Kasumi-1 (cell line): ENCODE results near the gene BPIFB1.
A peak's percentile ranks its signal among the peaks of the same experiment; 100 is the strongest.

Experiments used
- DNase-seq, 2 experiments: peaks; one replicate each; lab custom pipeline; 2025; lab: John Stamatoyannopoulos, UW

BPIFB1 gene, protein sequence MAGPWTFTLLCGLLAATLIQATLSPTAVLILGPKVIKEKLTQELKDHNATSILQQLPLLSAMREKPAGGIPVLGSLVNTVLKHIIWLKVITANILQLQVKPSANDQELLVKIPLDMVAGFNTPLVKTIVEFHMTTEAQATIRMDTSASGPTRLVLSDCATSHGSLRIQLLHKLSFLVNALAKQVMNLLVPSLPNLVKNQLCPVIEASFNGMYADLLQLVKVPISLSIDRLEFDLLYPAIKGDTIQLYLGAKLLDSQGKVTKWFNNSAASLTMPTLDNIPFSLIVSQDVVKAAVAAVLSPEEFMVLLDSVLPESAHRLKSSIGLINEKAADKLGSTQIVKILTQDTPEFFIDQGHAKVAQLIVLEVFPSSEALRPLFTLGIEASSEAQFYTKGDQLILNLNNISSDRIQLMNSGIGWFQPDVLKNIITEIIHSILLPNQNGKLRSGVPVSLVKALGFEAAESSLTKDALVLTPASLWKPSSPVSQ

DNA sequence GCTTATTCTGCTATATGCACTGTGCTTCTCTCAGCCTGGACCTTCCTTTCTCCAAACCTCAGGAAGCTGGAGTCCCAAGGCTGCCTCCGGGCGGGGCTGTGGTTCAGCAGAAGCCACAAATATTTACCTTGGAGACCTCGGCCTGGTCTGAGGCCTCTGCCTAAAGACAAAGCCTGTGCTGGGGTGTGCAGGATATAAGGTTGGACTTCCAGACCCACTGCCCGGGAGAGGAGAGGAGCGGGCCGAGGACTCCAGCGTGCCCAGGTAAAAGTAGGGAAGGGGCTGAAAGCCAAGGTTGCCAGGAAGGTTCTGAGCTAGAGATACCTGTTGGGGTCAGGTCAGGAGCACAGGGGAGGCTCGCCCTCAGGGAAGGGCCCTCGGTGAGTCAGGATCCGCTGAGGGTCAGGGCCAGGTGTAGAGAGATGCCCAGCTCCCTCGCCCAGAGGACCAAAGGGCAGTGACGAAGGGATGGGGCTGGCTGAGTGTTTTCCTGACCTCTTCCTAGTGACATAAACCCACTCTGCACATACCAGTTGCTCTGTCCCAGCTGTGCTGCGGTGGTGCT, at the start of gene BPIFB1:
BPIFB1 (plus strand) TSS at position 224 of the 565 bp plus-strand sequence. CDS start 2,860 bp downstream, outside the sequence.
- DNase-seq, result no peak

DNA sequence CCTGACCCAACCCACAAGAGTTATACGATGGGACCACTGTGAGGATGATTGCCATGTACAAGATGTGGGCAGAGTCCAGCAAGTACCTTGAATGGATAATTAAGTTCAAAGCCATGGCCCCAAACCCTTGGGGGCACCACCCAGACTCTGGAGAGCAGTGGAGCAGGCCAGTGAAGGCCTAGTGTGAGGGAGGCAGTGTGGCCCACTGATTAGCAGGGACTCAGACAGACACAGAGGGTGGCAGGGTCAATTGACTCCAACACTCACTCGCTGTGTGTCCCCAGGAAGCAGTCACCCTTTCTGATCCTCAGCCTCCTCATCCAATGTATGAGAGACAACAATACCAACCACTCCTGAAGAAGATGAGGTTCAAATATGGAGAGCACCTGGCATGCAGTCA, 49.0 kb upstream of the BPIFB1 start:
- DNase-seq, result no peak

DNA sequence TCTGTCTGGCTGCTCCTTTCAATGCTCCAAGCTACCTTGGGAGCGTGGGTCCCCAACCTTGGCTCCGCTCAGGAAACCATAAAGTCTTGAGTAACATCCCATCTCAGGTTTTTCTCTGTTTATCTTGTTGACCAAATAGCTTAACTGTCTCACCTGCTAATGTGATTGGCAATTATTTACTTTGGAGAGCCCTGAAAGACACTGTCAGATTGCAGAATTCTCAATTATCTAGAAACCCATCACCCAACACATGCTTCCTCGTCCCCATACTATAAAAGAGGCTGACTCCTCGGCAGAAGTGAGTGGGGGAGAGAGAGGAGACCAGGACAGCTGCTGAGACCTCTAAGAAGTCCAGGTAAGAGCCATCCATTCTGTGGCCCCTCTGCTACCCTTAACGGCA, 47.3 kb upstream of the BPIFB1 start, which contains the start of gene BPIFA1:
BPIFA1 (plus strand) TSS at position 301 of the 400 bp plus-strand sequence. CDS start 1,716 bp downstream, outside the sequence.
- DNase-seq, result no peak

DNA sequence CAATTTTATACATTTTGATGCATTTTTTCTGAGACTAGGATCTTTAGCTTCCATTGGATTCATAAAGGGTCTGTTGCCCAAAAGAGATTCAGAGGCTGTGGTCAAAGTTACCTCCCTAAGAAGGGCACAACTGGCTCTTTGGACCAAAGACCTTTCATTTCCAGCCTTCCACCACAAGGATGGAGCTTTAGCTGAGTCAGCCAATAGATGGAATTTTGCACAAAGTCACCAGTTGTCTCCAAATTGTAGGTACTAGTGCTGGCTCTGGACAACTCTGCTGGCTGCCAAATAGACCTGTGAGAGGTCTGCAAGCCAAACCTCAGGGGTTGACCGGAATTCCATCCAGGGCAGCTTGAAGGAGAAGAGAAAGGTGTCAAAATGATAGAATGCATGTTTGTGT, 46.7 kb upstream of the BPIFB1 start:
- no peak for DNase-seq

DNA sequence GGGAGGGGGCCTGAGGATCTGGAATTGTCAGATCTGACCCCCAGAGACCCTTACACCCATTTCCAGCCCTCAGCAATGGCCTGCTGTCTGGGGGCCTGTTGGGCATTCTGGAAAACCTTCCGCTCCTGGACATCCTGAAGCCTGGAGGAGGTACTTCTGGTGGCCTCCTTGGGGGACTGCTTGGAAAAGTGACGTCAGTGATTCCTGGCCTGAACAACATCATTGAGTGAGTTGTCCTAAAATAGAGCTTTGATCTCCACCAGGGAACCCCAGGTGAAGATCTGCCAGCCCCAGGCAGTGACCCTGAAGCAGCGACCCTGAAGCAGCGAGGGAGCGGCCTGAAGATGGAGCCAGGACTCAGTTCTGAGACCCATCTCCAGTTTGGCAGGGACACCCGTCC, 45.0 kb upstream of the BPIFB1 start:
- no peak for DNase-seq

DNA sequence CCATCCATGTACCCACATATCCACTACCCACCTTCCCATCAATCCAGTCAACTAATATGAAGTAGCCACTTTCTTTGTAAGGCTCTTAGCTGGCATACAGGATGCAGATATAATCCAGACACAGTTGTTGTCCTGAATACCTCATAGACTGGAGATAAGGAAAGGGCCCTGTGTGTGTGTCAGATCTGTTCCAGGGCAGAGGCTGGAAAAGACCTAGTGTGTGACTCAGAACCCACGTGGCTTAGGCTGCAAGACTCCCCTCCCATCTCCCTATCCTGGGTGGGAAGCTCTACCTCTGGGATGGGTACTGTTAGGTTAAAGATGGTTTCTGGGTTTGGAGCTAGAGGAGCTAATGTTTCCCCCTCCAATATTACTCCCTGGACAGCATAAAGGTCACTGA, 43.6 kb upstream of the BPIFB1 start:
- no peak for DNase-seq

DNA sequence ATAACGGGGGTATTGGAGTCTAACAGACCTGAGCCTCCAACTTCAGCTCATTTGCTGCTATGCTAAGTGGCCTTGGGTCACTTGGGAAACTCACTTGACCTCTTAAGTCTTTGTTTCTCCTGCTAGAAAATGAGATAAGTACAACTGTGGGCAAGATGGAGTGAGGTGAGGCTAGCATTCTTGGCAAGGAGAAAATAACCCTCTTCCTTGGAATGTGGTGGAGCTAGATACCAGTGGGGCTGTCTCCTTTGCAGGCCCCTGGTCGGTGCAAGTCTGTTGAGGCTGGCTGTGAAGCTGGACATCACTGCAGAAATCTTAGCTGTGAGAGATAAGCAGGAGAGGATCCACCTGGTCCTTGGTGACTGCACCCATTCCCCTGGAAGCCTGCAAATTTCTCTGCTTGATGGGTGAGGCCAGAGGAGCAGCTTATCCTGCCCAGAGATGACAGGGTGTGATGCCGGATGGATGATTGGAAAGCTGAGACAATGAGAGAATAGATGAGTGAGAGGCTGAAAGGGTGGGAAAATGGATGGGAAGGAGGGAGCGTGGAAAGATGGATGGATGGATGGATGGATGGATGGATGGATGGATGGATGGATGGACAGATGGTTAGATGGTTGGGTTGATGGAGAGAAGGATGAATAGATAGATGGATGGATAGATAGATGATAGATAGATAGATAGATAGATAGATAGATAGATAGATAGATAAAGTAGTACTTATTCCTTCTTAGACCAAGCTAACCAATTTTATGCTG, 42.9 kb upstream of the BPIFB1 start:
- no peak for DNase-seq

DNA sequence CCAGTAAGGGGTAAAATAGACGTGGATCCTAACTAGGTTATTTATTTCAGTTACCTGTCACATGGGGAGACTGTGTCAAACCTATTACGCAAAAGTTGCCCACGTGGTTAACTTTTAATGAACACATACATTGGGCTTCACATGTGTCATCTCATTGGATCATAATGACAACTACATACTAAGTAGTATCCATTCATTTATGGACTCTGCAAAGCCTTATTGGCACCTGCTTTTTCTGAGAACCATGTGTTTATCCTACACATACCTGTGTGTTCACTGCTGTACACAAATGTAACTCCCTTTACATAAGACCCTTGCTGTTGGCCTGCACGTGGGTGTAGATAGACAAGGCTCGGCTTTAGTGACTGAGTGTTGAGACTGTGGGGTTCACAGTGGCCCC, 42.1 kb upstream of the BPIFB1 start:
- DNase-seq, result no peak

DNA sequence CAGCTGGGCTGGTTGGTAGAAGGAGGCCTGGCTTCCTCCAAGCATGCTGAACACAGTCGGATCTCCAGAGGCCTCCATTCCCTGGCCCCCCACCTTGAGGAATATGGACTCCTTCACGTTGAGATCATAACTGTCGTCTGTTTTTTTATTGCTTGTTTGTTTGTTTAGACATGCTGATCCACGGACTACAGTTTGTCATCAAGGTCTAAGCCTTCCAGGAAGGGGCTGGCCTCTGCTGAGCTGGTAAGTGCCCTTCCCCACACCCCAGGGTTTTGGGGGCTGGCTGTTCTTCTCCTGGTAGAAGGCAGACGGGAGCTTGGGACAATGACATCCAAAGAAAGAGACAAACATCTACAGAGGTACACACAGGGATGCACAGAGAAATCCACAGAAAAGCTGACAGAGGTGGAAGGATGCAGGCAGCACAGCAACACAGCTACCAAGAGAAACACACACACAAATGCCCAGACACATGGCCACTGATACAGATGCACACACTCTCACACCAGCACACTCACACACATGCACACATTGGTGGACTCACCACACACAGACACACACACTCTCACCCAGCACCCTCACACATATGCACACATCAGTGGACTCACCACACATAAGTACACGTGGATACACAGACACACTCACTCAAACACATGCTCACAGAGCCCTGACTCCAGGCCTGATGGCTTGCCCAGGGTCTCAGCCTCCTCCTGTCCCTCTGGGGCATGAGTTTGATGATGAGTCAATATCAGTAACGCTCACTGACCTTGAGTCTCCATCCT, 40.5 kb upstream of the BPIFB1 start:
- no peak for DNase-seq

DNA sequence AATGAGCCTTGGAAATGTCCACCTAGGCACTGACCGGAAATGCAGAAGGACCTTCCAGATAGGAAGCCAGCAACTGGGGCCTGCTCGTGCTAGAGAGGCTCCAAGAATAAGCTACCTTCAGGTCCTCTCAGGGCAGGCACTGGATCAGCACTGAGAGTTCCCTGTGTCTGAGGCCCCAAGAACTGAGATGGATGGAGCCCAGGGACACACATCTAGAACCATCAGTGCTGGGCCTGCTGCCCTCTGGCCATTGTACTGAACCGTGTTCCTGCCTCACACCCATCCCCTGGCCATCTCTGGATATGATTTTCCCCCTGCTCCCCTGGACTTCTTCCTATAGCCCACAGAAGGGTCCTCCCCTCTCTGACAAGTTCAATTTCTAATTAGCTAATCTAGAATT, 36.9 kb upstream of the BPIFB1 start:
- DNase-seq, result no peak

DNA sequence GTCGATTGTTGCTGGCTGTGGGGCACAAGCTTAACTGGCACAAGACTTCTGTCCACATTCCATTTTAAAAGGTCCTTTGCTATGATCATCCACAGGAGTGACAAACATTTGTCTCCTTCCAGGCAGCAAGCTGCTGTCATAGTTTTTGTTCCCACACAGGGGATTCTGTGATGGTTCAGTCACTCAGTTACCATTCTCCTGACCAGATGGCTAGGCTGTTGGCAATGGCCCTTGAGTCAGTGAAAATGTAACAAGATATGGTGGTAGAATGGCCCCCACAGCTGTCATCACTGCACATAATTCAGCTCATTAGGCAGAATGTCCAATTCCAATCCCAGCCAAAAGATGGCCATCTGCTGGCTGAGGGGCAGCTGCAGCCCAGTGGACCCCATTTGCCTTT, 33.6 kb upstream of the BPIFB1 start:
- no peak for DNase-seq

DNA sequence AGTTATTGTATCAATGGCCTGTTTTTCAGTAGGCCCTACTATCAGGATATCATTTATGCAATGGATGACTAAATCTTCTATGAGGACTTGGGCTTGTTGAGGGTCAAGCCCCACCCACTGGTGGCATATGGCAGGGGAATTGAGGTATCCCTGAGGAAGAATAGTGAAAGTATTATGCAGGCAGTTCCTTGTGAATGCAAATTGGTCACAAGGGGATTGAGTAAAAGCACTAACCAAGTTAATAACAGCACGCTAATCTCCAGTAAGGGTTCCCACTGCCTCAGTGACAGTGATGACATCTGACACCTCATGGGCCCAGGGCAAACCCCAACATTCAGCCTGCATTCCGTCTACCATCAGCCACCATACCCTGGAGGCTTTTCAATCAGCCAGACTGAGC, 32.3 kb upstream of the BPIFB1 start:
- no peak for DNase-seq

DNA sequence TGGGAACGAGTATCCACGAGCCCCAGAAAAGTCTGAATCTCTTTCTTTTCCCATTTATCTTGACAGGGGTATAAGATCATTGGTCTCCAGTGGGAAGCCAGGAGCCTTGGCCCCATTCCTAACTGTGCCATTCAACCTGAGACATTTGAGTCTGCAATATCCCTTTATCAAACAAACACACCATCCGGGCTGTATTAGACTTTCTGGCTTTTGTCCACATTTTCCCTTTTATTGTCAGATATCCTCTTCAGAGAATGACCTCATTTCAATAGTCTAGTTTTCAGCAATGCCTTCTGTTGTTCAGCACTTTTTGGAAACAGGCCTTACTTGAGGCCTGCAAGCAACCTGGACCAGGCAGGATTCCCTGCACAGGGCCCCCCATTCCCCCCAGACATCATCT, 31.5 kb upstream of the BPIFB1 start:
- DNase-seq, result no peak

DNA sequence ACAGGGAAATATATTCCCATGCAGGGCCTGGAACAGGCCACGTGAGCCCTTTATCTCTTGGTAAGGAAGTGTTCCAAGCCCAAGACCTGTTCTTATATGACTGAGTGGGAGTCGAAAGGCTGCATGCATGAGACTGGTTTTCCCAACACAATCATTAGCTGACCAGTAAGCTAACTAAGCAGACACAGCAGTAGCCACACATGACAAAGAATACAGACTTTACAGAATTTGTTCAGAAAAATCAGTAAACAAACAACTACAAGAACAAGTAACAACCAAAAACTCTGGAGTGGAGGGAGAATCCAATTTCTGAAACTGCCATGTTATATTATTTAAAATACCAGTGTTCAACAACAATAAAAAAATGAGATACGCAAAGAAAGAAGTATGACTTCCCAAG, 30.6 kb upstream of the BPIFB1 start:
- no peak for DNase-seq

DNA sequence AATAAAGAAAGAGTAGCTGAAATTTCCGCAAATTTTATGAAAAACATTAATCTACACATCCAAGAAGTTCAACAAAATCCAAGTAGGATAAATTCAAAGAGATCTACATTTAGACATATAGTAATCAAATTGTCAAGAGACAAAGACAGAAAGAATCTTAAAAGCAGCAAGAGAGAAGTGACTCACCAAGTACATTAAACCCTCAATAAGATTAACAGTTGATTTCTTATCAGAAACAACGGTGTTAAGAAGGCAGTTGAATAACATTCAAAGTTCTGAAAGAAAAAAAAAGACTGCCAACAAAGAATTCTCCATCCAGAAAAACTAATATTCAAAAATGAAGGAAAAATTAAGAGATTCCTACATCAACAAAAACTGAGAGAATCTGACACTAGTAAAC, 28.0 kb upstream of the BPIFB1 start:
- no peak for DNase-seq

DNA sequence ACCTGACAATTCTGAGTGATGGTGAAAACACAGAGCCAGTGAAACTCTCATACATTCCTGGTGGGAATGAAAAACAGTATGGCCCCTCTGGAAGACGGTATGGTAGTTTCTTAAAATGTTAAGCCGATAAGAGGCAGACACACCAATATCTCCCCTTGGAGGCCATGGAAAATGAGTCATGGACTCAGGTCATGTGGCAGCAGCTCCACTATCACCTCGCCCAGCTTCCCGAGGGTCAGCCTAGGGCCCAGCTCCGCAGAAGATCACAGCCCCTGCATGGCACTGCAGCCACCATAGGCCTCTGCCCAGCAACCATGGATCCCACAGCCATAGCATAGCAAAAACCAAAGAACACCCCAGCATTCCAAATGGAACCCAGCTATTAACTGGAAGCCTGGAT, 25.8 kb upstream of the BPIFB1 start:
- no peak for DNase-seq

DNA sequence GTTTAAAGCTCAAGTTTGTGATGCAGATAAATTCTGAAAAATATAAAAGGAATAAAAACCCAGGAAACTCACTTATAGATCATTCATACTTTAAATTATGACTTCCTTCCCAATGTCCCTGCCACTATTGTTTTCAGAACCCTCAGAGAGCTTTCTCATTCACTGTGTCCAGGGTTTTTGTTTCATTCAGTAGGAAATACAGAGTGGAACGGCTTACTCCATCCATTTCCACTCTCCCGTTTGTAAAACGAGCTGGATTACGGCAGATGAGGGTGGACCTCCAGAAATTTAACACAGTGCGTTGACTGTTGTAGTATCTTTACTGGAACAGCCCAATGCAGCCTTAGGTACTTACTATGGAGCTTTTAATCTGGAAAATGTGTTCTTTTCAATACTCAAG, 23.6 kb upstream of the BPIFB1 start:
- no peak for DNase-seq

DNA sequence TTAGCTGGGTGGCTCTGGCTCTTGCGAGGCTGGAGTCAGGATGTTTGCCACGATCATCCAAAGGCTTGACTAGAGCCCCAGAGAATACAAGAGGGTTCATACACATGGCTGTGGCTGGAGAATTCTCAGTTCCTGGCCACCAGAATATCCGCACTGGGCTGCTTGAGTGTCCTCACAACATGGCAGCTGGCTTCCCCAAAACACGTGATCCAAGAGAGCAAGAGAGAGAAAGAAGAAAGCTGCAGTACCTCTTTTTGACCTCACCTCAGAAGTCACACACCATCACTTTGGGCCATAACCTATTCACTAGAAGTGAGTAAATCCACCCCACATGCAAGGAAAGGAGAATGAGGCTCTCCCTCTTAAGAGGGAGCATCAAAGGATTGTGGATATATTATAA, 21.5 kb upstream of the BPIFB1 start:
- no peak for DNase-seq

DNA sequence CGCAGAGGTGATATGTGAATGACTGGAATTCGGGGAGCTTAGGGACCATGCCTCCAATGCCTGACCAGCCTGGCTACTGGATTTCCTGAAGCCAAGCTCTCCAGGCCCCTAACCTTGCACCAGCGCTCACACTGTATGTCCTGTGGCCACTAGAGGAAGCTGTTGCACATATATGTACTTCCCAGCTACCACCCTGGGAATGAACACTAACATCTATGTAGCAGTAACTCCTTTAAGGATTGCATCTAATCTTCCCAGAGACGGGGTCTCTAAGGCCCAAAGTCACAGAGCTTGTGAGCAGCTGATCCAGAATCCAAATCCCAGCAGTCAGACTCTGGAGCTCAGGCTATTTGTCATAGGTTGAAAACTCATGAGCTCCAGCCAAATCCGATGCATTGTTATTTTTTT, 20.4 kb upstream of the BPIFB1 start:
- peak; percentile 78 to 85 for DNase-seq

DNA sequence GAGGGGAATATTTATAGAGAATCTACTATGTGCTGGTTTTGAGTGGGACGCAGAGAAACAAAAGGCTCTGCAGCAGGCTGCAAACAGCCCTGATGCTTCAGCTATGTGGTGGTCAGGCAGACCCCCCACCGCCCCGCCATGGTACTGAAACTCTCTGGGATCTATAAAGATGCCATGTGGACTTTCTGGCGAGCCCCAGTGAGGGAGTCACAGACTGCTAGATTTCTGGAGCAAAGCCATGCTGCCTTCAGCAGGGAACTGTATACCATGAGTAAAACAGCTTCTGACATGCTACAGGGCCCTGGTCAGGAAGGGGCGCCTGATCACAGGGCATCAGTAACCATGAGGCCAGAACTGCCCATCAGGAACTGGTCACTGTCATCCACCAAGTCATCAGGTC, 19.2 kb upstream of the BPIFB1 start:
- no peak for DNase-seq

DNA sequence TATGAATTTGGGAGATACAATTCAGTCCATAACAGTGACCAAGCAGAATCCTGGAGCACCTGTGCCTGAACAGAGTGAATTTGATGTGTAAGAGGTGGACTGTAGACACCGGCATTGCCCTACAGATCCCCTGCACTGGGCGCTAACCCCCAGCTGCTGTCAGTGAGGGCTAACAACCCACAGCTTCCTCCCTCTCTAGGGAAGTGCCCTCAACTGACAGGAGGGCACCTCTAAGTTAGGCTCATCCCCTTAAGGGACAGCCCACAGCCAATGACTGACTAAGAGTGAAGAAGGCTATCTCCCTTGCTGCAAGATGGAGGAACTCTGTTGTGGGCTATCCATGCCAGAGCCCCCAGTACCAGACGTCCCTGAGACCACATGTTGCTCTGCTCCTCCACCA, 15.3 kb upstream of the BPIFB1 start:
- DNase-seq, result peak; percentile 12 to 48
